Kidney capillary endothelial cell (primary cell): Measurements from ENCODE around the gene POU2F1.

ENCODE experiments used
- DNase-seq: peaks from one replicate; pipeline ENCODE4 v3.0.0-alpha.2; 2018; ENCODE audit warnings: low spot score

Gene POU2F1

DNA sequence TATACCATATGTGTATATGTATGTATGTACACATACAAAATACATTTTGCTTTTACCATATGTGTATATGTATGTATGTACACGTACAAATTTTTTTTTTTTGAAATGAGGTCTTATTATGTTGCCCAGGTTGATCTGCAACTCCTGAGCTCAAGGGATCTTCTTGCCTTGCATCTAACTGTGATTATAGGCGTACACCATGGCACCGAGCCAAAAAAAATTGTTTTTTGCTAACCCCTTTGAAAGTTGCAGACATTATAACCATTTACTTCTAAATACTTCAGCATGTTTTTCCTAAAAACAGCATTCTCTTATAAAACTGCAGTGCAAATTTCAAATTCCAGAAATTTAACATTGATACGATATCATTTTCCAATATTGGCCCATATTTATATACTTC is 147.0 kb downstream of the POU2F1 start:
- DNase-seq = no peak

GRCh38 chr1:167369175-167369574 is 148.5 kb downstream of the POU2F1 start:
- no peak for DNase-seq

- no peak for DNase-seq
These were observed 149.2 kb downstream of the POU2F1 start for GRCh38 chr1:167369933-167370332.

DNA sequence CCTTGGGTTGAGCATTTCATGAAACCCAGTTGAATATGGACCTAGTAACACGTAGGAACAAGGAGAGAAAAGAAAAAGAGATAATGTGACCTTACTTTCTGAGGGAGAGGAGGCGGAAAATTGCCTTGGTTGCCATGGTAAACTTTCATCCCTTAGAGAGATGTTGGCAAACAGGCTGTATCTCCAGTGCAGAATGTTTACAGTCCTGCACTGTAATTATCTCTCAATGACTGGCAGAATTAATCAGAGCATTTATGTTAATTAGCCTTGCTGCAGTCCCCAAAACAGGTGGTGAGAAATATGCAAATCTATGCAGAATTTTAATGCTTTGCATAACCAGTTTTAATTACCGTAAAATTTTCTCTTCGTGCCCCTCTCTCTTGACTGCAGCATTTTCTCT is 150.3 kb downstream of the POU2F1 start:
- no peak for DNase-seq

GRCh38 chr1:167373398-167373797 is 152.7 kb downstream of the POU2F1 start:
- no peak for DNase-seq

DNA sequence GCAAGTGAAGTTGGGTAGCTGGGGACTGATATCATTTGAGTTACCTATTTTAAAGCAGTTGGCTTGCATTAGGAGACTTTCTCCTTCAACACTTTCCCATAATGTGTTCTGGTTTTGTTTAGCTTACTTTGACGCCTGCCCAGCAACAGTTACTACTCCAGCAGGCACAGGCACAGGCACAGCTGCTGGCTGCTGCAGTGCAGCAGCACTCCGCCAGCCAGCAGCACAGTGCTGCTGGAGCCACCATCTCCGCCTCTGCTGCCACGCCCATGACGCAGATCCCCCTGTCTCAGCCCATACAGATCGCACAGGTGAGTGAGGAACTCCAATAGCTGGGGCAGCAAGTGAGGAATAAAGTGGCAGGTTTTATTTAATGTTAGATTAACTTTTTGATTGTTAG is 153.3 kb downstream of the POU2F1 start:
- no peak for DNase-seq

GRCh38 chr1:167375949-167376348 is 155.3 kb downstream of the POU2F1 start:
- no peak for DNase-seq

- no peak for DNase-seq
These were observed 166.7 kb downstream of the POU2F1 start for GRCh38 chr1:167387251-167387910.

GRCh38 chr1:167388976-167389375 is 168.3 kb downstream of the POU2F1 start:
- DNase-seq = no peak

DNA sequence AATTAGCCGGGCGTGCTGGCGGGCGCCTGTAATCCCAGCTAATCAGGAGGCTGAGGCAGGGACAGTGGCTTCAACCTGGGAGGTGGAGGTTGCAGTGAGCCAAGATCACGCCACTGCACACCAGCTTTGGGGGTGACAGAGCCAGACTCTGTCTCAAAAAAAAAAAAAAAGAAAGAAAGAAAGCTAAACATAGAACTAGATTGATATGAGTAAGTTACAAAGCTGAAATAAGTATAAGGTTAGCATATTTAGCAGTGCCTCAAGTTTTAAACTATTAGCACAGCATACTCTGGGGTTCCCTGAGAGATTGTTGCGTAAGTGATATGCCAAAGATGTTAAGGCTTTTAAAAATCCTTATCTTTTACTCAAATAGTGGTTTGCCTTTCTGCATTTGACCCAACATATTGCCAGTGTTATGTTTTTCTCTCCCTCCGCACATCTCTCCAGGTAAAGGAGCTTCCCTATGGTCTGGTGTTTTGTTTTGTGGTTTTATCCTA is 171.6 kb downstream of the POU2F1 start:
- DNase-seq = no peak

DNA sequence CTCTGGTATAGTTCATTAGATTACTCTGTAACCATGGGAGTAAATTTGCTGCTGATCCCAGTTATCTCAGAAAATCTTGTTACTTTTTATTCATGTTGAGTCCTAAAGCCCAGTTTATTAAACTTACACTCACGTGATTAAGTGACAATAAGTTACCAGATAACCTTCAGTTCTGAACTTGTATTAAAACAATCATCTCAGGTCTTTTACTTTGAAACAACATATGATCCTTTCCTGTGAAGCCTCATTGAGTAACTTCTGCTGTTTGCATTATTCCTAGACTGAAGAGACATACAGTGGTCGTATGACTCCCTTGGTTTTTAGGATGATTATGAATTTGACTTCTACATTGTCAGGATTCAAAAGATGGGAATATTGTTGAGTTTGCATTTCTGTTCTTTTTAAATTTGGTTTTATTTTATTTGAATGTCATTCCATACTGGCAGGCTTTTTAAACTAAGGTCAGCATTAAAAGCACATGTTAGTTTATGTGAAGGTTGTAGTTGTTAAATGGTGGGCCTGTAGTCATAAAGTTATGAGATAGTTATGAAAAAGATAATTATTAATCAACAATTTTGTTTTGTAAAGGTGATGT is 179.8 kb downstream of the POU2F1 start:
- DNase-seq = no peak

GRCh38 chr1:167401260-167401873 is 180.7 kb downstream of the POU2F1 start:
- peak; percentile 50 for DNase-seq

- peak; percentile 19 for DNase-seq
These were observed 183.6 kb downstream of the POU2F1 start for GRCh38 chr1:167404161-167404888.

DNA sequence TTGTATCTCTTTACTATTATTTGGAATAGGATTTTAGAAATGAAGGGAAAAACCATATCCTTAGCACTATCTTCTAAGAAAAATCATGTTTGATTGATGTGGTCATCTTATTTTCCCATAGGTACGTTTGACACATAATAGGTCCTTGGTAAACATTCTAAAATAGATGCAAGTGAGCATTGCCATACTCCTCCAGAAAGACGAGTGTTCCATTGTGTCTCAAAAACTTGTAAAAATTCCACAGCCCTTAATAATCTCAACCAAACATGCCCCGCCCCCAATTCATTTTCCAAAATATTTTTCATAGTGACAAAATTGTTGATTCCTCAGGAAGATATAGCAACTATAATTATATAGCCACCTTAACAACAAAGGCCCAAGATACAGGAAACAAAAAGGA is 184.2 kb downstream of the POU2F1 start:
- no peak for DNase-seq

DNA sequence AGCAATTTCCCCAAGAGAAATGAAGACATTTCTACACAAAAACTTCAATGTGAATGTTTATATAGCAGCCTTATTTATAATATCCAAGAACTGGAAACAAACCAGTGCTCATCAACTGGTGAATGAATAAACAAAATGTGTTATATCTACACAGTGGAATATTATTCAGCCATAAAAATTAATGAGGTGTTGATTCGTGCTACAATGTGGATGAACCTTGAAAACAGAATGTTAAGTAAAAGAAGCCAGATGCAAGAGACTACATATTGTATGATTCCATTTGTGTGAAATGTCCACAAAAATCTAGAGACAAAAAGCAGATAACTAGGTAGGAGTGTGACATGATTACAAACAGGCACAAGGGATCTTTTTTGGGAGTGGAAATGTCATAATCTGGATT is 187.7 kb downstream of the POU2F1 start:
- no peak for DNase-seq

DNA sequence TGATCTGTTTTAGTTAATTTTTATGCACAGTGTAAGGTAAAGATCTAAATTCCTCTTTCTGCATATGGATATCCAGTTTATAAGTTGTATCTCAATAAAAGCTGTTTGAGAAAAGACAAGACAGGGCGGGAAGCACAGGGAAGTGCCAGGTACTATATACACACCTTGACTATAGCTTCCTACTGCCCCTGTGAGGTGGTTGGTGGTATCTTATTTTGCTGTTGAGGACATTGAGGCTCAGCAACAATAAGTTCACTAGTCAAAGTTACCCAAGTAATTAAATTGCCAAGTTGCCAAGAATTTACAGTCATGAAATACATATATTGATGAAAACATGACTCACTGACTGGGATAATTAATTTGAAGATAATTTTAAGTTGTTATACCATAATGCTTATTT is 188.5 kb downstream of the POU2F1 start:
- DNase-seq = no peak

- DNase-seq = no peak
These were observed 191.4 kb downstream of the POU2F1 start for GRCh38 chr1:167412072-167412471.

DNA sequence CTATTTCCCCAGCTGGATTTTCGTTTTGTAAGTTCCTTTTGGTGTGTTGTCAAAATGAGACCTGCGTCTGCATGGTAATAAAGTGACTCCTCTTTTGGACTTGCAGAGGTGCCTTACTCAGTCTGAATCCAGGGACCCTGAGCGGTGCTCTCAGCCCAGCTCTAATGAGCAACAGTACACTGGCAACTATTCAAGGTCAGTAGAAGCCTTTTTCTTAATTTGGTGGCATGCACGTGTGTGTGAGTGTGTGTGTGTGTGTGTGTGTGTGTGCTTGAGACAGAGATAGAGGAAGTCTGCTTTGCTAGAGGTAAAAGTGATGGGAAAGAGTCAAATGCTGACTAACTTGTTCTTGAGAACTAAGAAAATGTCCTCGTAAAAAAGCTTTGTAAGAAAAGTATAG is 192.2 kb downstream of the POU2F1 start:
- DNase-seq = no peak

DNA sequence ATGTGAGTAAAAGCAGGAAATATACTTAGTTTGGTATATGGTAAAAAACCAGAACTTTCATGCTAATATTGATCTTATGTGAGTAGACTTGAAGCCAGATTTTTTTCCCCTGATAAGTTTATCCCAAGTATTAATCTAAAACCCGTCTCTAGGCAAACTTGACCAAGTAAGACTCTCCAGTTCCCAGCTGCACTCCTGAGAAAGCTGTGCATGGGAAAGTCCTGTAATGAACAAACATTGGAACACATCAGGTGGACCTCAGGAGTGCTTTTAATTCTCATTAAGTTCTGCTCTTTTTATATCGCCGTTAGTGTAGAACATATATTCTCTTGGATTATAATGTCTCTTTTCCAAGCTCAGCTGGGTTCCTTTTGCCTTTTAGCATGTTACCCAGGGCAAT is 192.6 kb downstream of the POU2F1 start:
- DNase-seq = no peak

- no peak for DNase-seq
These were observed 195.8 kb downstream of the POU2F1 start for GRCh38 chr1:167416506-167416905.

DNA sequence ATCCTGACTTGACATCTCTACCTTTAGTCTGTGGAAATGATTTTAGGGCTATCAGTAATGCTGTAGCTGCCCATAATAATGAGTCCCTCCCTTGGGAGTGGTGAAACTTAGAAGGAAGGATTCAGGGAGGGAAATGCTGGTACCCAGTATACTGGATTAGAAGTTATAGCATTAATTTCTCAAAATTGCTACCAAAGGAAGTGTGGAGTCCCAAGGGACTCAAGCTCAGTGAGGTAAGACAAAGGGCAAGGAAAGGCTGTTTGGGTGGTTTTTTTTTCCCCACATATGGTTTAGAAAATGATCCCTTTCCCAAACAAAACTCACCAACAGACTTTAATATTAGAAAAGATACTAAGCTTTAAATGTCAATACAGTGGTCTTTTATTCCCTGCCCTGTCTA is 197.7 kb downstream of the POU2F1 start:
- no peak for DNase-seq

- no peak for DNase-seq
These were observed 198.6 kb downstream of the POU2F1 start for GRCh38 chr1:167419245-167419644.

DNA sequence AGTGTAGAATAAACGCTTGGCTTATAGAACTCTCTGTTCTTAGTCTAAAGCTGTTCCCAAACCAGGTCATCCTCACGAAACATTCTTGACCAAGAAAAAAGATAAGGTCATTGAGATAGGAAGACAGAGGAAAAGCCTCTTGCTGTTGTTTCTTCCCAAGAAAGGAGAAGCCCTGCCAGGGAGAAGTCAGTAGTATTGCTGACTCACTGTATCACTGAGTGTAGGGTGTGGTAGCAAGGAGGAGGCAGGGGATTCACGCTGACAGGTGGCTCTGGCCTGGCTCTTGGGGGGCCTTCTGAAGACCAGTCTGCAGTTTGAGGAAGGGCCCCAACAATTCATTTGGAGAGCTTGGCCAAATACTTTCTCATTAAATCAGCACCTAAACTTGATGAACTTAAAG is 199.8 kb downstream of the POU2F1 start:
- no peak for DNase-seq
